ENCODE results near the gene GSTA2.
"Not testable (repeated sequence)": the region's sequence is repeated elsewhere in the genome, so short reads cannot be mapped to it uniquely, and the experiment has no call there.

GSTA2 gene

DNA sequence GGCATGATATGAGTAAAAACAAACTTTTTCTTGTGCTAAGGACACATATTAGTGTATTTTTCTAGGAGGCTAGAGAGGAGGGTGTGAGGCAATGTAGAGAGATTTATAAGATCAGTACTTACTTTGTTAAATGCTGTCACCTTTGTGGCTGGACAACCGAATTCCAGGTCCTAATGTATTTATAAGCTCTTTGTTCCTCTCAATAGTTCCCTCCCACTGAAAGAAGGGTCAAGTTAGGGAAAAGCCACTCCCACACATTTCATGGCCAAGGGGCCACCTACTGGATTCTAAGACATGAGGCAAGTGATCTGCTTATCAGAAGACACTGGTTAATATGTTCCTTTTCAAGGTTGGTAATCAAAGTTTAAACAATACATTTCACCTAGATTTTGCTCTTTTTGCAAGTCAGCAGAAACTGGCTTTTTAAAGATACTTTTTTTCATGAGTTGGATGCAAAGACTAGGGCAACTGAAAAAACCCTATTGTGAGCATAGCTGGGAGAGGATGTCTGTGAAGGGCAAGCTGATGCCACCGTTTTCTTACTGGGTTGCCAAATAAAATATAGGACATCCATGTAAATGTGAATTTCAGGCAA lies at the start of gene GSTA2:
Gene GSTA2 (minus strand): TSS at position 154 of the 595 bp plus-strand sequence. CDS start 5,528 bp downstream, outside the sequence.
- DNase-seq = not testable (repeated sequence)

DNA sequence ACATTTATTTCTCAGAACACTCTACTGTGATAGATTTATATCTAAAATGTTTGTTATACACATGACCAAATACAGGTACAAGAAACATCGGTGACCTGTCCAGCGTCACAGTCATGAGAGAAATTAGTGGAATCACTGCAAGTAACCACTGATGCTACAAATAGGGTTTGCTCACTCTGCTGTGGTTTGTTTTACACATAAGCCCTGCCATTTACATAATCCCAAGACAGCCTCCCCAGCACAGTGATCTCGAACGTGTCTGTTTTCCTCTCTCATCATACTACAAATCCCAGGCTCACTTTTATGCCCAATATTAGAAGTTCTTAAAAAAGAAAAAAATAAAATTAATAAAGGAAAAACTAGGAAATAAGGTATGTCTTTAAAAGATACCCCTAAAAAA lies 46.5 kb upstream of the GSTA2 start:
- DNase-seq = not testable (repeated sequence)

DNA sequence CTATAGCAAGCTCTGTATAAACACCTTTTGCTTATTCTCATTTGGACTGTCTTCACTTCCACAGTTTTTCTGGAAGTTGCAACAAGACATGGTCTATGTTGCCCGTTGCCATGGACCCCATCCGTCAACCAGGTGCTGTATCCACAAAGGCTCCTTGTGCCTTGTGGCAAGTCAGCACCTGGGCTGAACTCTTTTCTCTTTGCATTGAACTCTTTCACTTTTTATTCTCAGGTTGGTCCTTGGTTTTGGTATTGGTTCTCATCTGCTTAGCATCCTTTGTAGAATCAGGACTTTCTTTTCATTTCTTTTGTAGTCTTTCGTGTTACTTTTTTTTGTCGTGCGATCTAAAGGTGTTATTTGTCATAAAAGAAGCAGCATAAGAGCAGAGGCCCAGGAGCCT lies 45.4 kb upstream of the GSTA2 start:
- DNase-seq = no peak

DNA sequence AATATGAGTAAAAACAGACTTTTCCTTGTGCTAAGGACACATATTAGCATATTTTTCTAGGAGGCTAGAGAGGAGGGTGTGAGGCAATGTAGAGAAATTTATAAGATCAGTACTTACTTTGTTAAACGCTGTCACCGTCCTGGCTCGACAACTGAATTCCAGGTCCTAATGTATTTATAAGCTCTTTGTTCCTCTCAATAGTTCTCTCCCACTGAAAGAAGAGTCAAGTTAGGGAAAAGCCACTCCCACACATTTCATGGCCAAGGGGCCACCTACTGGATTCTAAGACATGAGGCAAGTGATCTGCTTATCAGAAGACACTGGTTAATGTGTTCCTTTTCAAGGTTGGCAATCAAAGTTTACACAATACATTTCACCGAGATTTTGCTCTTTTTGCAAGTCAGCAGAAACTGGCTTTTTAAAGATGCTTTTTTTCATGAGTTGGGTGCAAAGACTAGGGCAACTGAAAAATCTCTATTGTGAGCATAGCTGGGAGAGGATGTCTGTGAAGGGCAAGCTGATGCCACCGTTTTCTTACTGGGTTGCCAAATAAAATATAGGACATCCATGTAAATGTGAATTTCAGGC lies 40.5 kb upstream of the GSTA2 start, which contains the start of gene GSTA1:
Gene GSTA1 (minus strand): TSS at position 149 of the 588 bp plus-strand sequence. CDS start 4,549 bp downstream, outside the sequence.
- not testable (repeated sequence) for DNase-seq

DNA sequence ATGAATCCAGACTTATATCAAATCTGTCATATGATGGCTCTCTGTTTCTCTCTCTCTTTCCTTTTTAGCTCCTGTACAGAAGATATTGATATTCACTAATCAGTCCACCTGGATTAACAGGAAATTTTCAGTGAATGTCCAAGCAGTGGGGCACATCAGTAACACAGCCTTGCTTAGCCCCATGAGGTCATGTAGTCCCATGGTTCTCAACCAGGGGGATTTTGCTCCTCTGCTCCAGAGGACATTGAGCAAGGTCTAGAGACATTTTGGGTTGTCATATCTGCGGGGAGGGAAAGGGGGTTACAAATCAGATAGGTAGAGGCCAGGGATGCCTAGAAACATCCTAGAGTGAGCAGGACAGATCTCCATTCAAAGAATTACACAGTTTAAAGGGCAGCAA lies 39.5 kb upstream of the GSTA2 start:
- DNase-seq = no peak

DNA sequence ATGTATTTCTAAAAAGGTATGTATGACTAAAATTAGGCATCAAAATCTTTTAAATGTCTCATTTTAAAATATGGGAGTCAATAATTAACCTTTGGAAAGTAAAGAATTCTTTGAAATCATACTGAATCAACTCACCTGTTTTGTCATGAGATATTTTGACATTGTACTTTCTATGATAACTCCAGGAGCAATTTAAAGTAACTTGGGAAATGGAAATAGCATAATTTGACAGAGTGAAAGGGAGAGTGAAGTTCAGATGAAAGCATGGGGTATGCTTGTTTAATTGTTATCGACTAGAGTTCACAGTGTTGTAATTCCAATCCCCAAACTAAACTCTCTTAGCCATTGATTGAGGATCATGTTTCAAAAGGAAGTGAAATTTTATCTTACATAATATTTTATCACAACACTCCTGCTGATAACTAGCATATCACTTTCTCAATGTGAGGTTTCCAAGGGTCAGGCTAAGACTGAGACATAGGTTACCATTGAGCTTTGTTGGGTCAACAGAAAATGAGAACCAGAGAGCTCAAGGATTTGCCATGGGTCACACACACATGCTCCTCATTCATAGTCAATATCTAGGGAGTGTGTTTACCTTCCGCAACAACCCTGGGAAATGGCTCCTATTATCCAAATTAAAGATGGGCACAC lies 38.0 kb upstream of the GSTA2 start:
- DNase-seq = no peak

DNA sequence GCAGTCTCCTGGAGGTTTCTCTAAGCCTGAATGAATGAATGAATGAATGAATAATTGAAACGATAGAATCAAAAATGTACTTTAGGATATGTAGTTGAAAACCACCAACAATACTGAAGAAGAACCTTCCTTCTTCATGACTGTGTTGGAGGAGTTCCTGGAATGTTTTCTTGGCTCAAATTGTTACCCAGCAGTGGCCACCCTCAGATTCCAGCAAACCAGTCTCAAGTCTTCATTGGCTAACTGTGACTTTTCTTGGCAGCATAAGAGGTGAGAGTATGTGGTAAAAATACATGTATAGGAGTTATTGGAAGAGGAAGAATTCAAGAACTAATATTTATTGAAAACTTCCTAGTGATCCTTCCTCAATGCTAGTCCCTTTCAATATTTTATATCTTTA lies 36.0 kb upstream of the GSTA2 start:
- DNase-seq = not testable (repeated sequence)

DNA sequence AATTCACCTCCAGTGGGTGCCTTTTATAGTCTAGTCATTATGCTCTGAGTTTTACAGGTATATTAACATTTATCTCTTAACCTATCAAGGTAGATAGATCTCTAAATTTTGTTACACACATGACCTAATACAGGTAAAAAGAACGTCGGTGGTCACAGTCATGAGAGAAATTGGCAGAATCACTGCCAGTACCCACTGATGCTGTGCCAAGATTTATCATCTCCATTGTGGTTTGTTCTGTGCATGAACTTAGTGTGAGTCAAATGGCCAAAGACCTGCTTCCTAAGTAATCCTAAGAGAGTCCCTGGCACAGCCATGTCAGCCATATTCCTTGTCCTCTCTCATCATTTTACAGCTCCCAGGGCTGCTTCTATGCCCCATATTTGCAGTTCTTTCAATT lies 31.1 kb upstream of the GSTA2 start:
- DNase-seq = not testable (repeated sequence)

DNA sequence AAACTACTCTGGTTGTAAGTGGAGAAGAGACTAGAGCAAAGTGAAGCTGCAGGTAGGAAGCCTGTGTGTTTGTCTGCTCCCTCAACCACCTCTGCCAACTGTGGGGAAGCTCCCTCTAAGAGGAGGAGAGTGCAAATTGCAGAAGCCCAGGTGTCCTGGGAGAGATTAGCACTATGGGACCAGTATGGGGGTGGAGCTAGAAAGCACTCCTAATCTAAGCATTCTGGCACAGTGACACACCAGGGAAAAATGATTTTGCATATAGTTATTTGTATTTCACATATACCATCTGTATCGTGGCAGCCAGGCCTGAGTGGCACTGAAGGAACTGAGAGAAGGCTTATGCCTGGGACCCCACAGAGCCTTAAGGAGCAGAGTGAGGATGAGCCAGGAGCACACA lies 27.6 kb upstream of the GSTA2 start:
- DNase-seq = no peak

DNA sequence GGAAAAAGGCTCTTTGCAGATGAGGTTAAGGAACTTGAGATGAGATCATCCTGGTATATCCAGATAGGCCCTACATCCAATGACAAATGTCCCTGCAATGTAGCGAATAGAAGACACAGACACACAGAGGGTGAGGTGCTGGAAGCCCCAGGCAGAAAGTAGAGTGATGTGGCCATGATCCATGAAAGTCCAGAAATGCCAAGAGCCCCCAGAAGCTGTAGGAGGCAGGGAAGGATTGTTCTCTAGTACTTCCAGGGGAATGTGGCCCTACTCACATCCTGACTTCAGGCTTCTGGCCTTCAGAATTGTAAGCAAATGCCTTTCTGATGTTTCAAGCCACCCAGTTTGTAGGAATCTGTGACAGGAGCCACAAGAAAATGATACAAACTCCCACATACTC lies 26.4 kb upstream of the GSTA2 start:
- not testable (repeated sequence) for DNase-seq

DNA sequence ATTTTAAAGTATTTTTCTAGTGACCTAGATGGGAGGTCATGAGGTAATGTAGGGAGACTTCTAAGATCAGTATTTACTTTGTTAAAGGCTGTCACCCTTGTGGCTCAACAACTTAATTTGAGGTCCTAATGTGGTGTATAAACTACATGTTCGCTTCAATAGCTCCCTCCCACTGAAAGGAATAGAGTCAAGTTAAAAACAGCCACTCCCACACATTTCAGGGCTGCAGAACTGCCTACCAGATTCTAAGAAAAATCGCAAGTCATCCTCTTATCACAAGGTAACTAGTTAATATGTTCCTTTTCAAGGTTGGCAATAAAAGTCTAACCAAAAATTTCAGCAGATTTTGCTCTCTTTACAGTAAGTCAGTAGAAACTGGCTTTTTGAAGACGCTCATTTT lies 25.2 kb upstream of the GSTA2 start:
- no peak for DNase-seq

DNA sequence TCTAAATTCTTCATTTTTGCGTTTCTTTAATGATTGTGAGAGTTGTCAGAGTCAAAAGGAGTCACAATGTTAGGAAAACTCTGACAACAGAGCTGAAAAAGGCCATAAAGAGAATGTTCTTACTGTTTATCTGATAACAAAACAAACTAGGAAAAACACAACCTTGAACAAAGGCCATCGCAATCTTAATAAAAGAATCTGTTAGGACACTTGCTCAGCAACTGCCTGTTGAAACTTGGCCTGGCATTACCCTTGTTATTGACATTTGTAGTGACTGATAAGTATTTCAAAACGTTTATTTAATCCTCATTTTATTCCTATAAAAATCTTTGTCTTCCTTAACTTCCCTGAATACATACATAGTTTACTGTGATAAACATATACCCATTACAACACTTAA lies 24.6 kb upstream of the GSTA2 start:
- no peak for DNase-seq

DNA sequence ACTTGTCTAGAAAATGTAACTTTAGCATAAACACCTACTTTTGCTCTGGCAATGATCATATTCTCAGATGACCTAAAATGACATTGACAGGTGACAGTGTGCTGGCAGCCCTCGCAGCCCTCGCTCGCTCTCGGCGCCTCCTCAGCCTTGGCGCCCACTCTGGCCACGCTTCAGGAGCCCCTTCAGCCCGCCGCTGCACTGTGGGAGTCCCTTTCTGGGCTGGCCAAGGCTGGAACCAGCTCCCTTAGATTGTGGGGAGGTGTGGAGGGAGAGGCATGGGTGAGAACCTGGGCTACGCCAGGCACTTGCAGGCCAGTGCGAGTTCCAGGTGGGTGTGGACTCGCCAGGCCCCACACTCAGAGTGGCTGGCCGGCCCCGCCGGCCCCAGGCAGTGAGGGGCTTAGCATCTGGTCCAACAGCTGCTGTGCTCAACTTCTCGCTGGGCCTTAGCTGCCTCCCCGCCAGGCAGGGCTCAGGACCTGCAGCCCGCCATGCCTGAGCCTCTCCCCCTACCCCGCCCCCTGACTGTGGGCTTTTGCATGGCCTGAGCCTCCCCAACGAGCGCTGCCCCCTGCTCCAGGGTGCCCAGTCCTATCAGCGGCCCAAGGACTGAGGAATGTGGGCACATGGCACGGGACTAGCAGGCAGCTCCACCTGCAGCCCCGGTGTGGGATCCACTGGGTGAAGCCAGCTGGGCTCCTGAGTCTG lies 23.1 kb upstream of the GSTA2 start:
- no peak for DNase-seq

DNA sequence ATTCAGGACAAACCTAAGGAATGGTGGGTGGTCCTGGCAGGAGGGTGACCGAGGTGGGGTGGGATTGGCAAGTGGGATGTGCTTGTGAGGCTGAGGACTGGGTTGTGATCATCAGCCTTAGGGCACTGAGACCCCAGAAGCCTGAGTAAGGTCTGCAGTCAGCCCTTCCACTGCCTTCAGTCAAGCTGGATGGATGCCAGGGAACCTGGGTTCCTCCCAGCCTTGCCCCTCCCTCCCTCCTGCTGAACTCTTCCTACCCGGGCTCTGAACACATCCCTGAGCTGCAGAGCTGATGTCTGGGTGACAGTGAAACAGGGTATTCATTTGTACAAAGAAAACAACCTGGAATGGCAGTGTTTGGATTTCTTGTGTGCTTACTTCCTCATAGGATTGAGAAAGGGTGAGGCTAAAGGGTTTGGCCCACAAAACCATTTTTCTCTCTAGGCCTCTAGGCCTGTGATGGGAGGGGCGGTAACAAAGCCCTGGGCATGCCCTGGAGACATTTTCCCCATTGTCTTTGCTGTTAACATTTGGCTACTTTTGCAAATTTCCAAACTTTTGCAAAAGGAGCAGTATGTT lies 19.5 kb upstream of the GSTA2 start:
- DNase-seq = not testable (repeated sequence)

DNA sequence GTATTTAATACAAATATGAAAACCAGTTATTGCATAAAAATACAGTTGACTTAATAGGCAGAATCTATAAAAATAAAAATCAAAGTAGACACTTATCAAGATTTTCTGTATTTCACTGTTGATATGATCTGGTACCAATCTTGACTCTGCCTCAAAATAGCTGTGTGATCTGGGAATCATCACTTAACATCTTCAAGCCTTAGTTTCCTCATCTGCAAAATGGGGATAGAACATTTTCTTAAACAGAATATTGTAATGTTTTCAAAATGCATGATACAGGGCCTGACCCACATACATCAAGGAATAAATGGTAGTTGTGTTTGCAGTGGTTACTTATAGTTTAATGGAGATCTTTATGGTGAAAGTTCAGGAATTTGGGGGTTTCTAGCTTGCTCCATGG lies 18.9 kb upstream of the GSTA2 start:
- not testable (repeated sequence) for DNase-seq

DNA sequence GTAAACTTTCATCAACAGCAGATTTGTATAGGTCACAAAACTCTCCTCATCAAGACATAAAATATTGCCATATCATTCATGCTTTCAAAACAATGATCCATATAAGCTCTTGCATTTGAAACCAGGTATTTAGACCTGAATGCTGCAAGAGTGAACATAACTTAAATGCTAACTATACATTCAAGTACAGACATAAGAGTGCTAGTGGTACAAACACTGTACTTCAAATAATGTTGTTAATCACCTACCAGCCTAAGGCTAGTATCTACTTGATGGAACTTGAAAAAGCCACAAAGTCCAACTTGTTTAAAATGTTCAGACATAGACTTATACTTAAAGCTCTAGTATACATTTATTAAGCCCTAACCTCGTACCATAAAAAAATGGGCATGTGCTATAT lies 16.0 kb upstream of the GSTA2 start:
- DNase-seq = no peak

DNA sequence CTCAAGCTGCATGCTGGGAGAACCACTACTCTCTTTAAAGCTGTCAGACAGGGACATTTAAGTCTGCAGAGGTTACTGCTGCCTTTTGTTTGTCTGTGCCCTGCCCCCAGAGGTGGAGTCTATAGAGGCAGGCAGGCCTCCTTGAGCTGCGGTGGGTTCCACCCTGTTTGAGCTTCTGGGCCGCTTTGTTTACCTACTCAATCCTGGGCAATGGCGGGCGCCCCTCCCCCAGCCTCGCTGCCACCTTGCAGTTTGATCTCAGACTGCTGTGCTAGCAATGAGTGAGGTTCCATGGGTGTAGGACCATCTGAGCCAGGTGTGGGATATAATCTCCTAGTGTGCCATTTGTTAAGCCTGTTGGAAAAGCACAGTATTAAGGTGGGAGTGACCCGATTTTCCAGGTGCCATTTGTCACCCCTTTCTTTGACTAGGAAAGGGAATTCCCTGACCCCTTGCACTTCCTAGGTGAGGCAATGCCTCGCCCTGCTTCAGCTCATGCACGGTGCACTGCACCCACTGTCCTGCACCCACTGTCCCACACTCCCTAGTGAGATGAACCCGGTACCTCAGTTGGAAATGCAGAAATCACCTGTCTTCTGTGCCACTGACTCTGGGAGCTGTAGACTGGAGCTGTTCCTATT lies 13.6 kb upstream of the GSTA2 start:
- DNase-seq = not testable (repeated sequence)

DNA sequence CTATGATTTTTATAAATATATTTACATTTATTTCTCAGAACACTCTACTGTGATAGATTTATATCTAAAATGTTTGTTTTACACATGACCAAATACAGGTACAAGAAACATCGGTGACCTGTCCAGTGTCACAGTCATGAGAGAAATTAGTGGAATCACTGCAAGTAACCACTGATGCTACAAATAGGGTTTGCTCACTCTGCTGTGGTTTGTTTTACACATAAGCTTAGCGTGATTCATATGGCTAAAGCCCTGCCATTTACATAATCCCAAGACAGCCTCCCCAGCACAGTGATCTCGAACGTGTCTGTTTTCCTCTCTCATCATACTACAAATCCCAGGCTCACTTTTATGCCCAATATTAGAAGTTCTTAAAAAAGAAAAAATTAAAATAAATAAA lies 6.1 kb upstream of the GSTA2 start:
- not testable (repeated sequence) for DNase-seq

DNA sequence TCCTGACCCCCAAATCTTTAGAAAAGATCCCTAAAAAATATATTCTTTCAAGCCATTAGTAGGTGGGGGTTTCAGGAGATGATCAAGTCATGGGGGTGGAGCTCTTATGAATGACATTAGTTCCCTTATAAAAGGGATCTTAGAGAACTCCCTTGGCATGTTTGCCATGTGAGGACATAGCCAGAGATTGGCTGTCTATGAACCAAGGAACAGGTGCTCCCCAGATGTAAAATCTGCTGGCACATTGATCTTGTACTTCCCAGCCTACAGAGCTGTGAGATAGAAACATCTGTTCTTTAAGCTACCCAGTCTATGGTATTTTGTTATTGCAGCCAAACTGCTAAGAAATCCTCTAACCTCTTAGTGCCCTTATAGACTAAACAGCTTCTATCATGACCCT lies 4.4 kb upstream of the GSTA2 start:
- not testable (repeated sequence) for DNase-seq

DNA sequence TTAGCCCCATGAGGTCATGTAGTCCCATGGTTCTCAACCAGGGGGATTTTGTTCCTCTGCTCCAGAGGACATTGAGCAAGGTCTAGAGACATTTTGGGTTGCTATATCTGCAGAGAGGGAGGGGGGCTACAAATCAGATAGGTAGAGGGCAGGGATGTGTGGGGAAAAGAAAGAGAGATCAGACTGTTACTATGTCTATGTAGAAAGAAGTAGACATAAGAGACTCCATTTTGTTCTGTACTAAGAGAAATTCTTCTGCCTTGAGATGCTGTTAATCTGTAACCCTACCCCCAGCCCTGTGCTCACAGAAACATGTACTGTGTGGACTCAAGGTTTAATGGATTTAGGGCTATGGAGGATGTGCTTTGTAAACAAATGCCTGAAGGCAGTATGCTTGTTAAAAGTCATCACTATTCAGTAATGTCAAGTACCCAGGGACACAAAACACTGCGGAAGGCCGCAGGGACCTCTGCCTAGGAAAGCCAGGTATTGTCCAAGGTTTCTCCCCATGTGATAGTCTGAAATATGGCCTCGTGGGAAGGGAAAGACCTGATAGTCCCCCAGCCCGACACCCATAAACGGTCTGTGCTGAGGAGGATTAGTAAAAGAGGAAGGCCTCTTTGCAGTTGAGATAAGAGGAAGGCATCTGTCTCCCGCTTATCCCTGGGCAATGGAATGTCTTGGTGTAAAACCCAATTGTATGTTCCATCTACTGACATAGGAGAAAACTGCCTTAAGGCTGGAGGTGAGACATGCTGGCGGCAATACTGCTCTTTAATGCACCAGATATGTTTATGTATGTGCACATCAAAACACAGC lies 1.4 kb downstream of the GSTA2 start:
- not testable (repeated sequence) for DNase-seq

DNA sequence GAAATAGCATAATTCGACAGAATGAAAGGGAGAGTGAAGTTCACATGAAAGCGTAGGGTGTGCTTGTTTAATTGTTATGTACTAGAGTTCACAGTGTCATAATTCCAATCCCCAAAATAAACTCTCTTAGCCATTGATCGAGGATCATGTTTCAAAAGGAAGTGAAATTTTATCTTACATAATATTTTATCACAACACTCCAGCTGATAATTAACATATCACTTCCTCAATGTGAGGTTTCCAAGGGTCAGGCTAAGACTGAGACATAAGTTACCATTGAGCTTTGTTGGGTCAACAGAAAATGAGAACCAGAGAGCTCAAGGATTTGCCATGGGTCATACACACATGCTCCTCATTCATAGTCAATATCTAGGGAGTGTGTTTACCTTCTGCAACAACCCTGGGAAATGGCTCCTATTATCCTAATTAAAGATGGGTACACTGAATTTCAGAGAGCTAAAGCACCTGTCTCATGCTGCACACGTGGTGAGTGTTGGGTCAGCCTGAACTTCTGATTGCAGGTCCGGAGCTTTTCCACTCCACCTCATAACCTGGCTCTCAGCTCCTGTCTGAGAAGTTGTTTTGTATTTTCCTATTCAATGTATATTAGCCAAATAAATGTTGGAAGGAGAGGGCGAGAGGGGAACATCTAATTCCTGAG lies 3.0 kb downstream of the GSTA2 start:
- DNase-seq = no peak

Data from Kasumi-1 (cell line).